Right lobe of liver (tissue), 6 donors: Measurements from ENCODE around the gene RAI1. TPM values are rescaled to one million over a fixed set of nuclear protein-coding genes. Genes with fewer than 3 reads are reported as not detected.
A peak's percentile ranks its signal among the peaks of the same experiment; 100 is the strongest.
"Not testable (repeated sequence)": the region's sequence is repeated elsewhere in the genome, so short reads cannot be mapped to it uniquely, and the experiment has no call there.

Source experiments
- ATAC-seq, 4 donors: fragments of 200-7000 bp; cut with Tn5 transposase; one replicate each; pipeline ENCODE4 v1.9.1; 2020; ENCODE audit warnings: mild to moderate bottlenecking in 4 of 4, moderate library complexity in 4 of 4
- DNase-seq, 3 donors: peaks; one replicate each; pipeline ENCODE4 v3.0.0-alpha.2; 2020
- H3K27ac ChIP-seq, 3 donors: fragments of 200-600 bp; one replicate each; pipeline ENCODE4 v1.8.0; 2022
- H3K27me3 ChIP-seq, 2 donors: fragments of 200-600 bp; one replicate each; pipeline ENCODE4 v1.8.0; 2022
- H3K36me3 ChIP-seq, 4 donors: fragments of 200-600 bp; sonication (generic) in 1 of 4; one replicate each; pipeline versions ENCODE4 v1.5.1 to v1.8.0; 2017 to 2022; ENCODE audit warnings: control low read depth in 1 of 4
- H3K4me1 ChIP-seq, 4 donors: fragments of 200-600 bp; sonication (generic) in 1 of 4; one replicate each; pipeline versions ENCODE4 v1.5.1 to v1.8.0; 2017 to 2022; ENCODE audit warnings: control low read depth in 1 of 4
- H3K4me3 ChIP-seq, 3 donors: fragments of 200-600 bp; one replicate each; pipeline ENCODE4 v1.8.0; 2022
- H3K9me3 ChIP-seq, 4 donors: fragments of 200-600 bp; sonication (generic) in 1 of 4; one replicate each; pipeline versions ENCODE4 v1.5.1 to v1.8.0; 2017 to 2022; ENCODE audit warnings: control low read depth in 1 of 4
- CTCF ChIP-seq, 4 donors: fragments of 200-600 bp in 3 of 4; fragments of 450-650 bp in 1 of 4; IDR thresholded peaks; one replicate each; pipeline versions ENCODE4 v1.5.1 to v1.8.0; 2016 to 2022; ENCODE audit warnings: antibody characterized with exemption in 4 of 4, mild to moderate bottlenecking in 2 of 4
- POLR2A ChIP-seq: fragments of 450-650 bp; IDR thresholded peaks from one replicate; pipeline ENCODE4 v1.6.1; 2017; ENCODE audit warnings: antibody characterized with exemption, mild to moderate bottlenecking
- WGBS: methylation state at CpG from one replicate; pipeline ENCODE4 v1.1.6; 2018; ENCODE audit warnings: low coverage, low lambda C conversion rate; ENCODE audit not compliant: insufficient coverage; ENCODE audit errors: missing lambda C conversion rate; 5-methylcytosine and 5-hydroxymethylcytosine counted together
- intact Hi-C, 2 donors: fragments of 100-400 bp; cut with DNase I; formaldehyde crosslinking; loops; one replicate each; pipeline versions ENCODE4 v1.11.2 to v1.14.1; 2022
- total RNA-seq, 6 experiments: library from RNA; depleted of rRNA in 2 of 6; stranded (reverse); fragments of >200 nt in 2 of 6; fragmentation: NEBNext Ultra II Directional in 3 of 6; extraction: Animal tissue kit (Norgen Biotek cat#: 25700) in 3 of 6; gene quantifications; one replicate each; pipeline versions ENCODE4 v1.1.0 to v1.2.4, GENCODE V29; 2016 to 2023
- donor health status: DM: no; HTN: yes; CAD: no.
- donor health status: DM: no; HTN: no; CAD: no.
- donor health status: DM: no; HTN: no; CAD: no.
- donor health status: DM: no; HTN: yes; CAD: no.
- donor health status: DM: no; HTN: yes; CAD: no.

RAI1 gene
- total RNA-seq, 6 experiments from 2014 or later, result 6.1 to 14.5 (median 8.4) TPM

- peaks cover 0 to 8% (median 3%) of the 10 kb centered on the region in 4 donors for H3K4me1 ChIP-seq
- H3K36me3 ChIP-seq, result no peaks in the 10 kb centered on the region
- intact Hi-C loops, result loop anchor here in 1 of 2 donors (10.0 kb wide), 1 partner anchor 179 kb away; no protein-coding TSS in a partner anchor
- WGBS, result 35% methylated on average over 12 of the region's 14 CpGs
- TF ChIP-seq POLR2A, result no peak
- no peak for TF ChIP-seq CTCF (IDR thresholded peaks at IDR 0.05)
- peak overlapping the region in 1 of 3 donors; percentile 38 for H3K27ac ChIP-seq
- DNase-seq (no peak), ATAC-seq (peak in 2 of 4 donors; percentile 3 to 4)
- H3K9me3 ChIP-seq, result no peaks in the 10 kb centered on the region
- no peak overlapping the region for H3K4me3 ChIP-seq
- H3K27me3 ChIP-seq, result no peaks in the 10 kb centered on the region
Observed at GRCh38 chr17:17685775-17686291, 4.6 kb downstream of the RAI1 start.

GRCh38 chr17:17689312-17689711 is 8.1 kb downstream of the RAI1 start:
- Histone ChIP-seq H3K36me3 (no peaks in the 10 kb centered on the region), H3K4me1 (peaks cover 0 to 27% (median 11%) of the 10 kb centered on the region in 4 donors), H3K9me3 (no peaks in the 10 kb centered on the region), H3K4me3 (no peak overlapping the region), H3K27me3 (no peaks in the 10 kb centered on the region), H3K27ac (no peak overlapping the region)
- 76% methylated on average over 2 of the region's 4 CpGs for WGBS
- ATAC-seq, result no peak
- TF ChIP-seq CTCF (IDR thresholded peaks at IDR 0.05), result no peak
- no peak for TF ChIP-seq POLR2A
- DNase-seq, result no peak
- intact Hi-C loops, result loop anchor here in 1 of 2 donors (10.0 kb wide), 1 partner anchor 175 kb away; no protein-coding TSS in a partner anchor

- intact Hi-C loops, H3K9me3 ChIP-seq, H3K27me3 ChIP-seq, H3K36me3 ChIP-seq, H3K27ac ChIP-seq, ATAC-seq, H3K4me3 ChIP-seq, DNase-seq: not testable (repeated sequence)
- H3K4me1 ChIP-seq, result peaks cover 0 to 27% (median 11%) of the 10 kb centered on the region in 4 donors
- 58% methylated on average over 5 of the region's 7 CpGs for WGBS
Observed at GRCh38 chr17:17690233-17690632, 9.0 kb downstream of the RAI1 start.

- TF ChIP-seq CTCF (IDR thresholded peaks at IDR 0.05) (no peak), POLR2A (no peak)
- Histone ChIP-seq H3K4me3 (no peak overlapping the region), H3K4me1 (peaks cover 0 to 38% (median 13%) of the 10 kb centered on the region in 4 donors), H3K27ac (peak overlapping the region in 1 of 3 donors; percentile 28), H3K9me3 (no peaks in the 10 kb centered on the region), H3K36me3 (no peaks in the 10 kb centered on the region), H3K27me3 (no peaks in the 10 kb centered on the region)
- no peak for DNase-seq
- WGBS, result 58% methylated on average over 8 of the region's 8 CpGs
- intact Hi-C loops, result no loop called here
- no peak for ATAC-seq
Observed at GRCh38 chr17:17691468-17692263, 10.4 kb downstream of the RAI1 start.
